ENCODE data around the gene ZNF740.
"Not testable (repeated sequence)": the region's sequence is repeated elsewhere in the genome, so short reads cannot be mapped to it uniquely, and the experiment has no call there.

The ZNF740 gene

GRCh38 chr12:53173085-53173715 is 7.3 kb upstream of the ZNF740 start:
- DNase-seq, result no peak

- DNase-seq, result no peak
Observed at GRCh38 chr12:53174881-53175491, 5.5 kb upstream of the ZNF740 start.

- DNase-seq, result no peak
Observed at GRCh38 chr12:53176750-53177149, 3.8 kb upstream of the ZNF740 start.

GRCh38 chr12:53177447-53177846 is 3.1 kb upstream of the ZNF740 start:
- DNase-seq, result not testable (repeated sequence)

- not testable (repeated sequence) for DNase-seq
Observed at GRCh38 chr12:53178803-53179202, 1.7 kb upstream of the ZNF740 start.

GRCh38 chr12:53179687-53180219 is 769 bp upstream of the ZNF740 start:
- no peak for DNase-seq

GRCh38 chr12:53180931-53181645 is 566 bp downstream of the ZNF740 start:
- DNase-seq, result no peak

GRCh38 chr12:53181935-53182334 is 1.4 kb downstream of the ZNF740 start:
- no peak for DNase-seq

- DNase-seq, result no peak
Observed at GRCh38 chr12:53182903-53183302, 2.4 kb downstream of the ZNF740 start.

- no peak for DNase-seq
Observed at GRCh38 chr12:53184828-53185227, 4.3 kb downstream of the ZNF740 start.

- no peak for DNase-seq
Observed at GRCh38 chr12:53185582-53186153, 5.1 kb downstream of the ZNF740 start.

- no peak for DNase-seq
Observed at GRCh38 chr12:53186745-53187144, 6.2 kb downstream of the ZNF740 start.

GRCh38 chr12:53187145-53187899 is 6.8 kb downstream of the ZNF740 start:
- no peak for DNase-seq

- DNase-seq, result peak; percentile 41
Observed at GRCh38 chr12:53190108-53190729, 9.7 kb downstream of the ZNF740 start.

- DNase-seq, result no peak
Observed at GRCh38 chr12:53191096-53191884, 10.8 kb downstream of the ZNF740 start.

- no peak for DNase-seq
Observed at GRCh38 chr12:53191885-53192530, 11.5 kb downstream of the ZNF740 start.

- DNase-seq, result no peak
Observed at GRCh38 chr12:53192531-53193021, 12.1 kb downstream of the ZNF740 start.

- DNase-seq, result no peak
Observed at GRCh38 chr12:53193040-53193439, 12.5 kb downstream of the ZNF740 start.

- no peak for DNase-seq
Observed at GRCh38 chr12:53193985-53194716, 13.6 kb downstream of the ZNF740 start.

GRCh38 chr12:53194973-53195372 is 14.5 kb downstream of the ZNF740 start:
- DNase-seq, result no peak
